ENCODE results near the gene ANKRD40CL.
"Not testable (repeated sequence)": the region's sequence is repeated elsewhere in the genome, so short reads cannot be mapped to it uniquely, and the experiment has no call there.

The ANKRD40CL gene

GRCh38 chr17:50767446-50767845, at the start of gene ANKRD40CL:
Gene ANKRD40CL (minus strand): TSS chr17:50767518. CDS start chr17:50766913, 605 bp downstream.
- DNase-seq, result no peak

- DNase-seq, result no peak
These were observed 49.0 kb upstream of the ANKRD40CL start for GRCh38 chr17:50816271-50816670.

GRCh38 chr17:50815400-50815799, 48.1 kb upstream of the ANKRD40CL start:
- DNase-seq, result no peak

GRCh38 chr17:50813583-50813982, 46.3 kb upstream of the ANKRD40CL start:
- no peak for DNase-seq

GRCh38 chr17:50808888-50809287, 41.6 kb upstream of the ANKRD40CL start:
- DNase-seq, result no peak

GRCh38 chr17:50808413-50808812, 41.1 kb upstream of the ANKRD40CL start:
- DNase-seq, result no peak

GRCh38 chr17:50807675-50808074, 40.4 kb upstream of the ANKRD40CL start:
- no peak for DNase-seq

- no peak for DNase-seq
These were observed 39.7 kb upstream of the ANKRD40CL start for GRCh38 chr17:50807009-50807408.

GRCh38 chr17:50806141-50806643, 38.9 kb upstream of the ANKRD40CL start:
- no peak for DNase-seq

- DNase-seq, result no peak
These were observed 38.2 kb upstream of the ANKRD40CL start for GRCh38 chr17:50805486-50805885.

- DNase-seq, result not testable (repeated sequence)
These were observed 37.6 kb upstream of the ANKRD40CL start for GRCh38 chr17:50804749-50805475.

- DNase-seq, result no peak
These were observed 36.4 kb upstream of the ANKRD40CL start for GRCh38 chr17:50803676-50804075.

GRCh38 chr17:50802609-50803571, 35.6 kb upstream of the ANKRD40CL start:
- no peak for DNase-seq

- no peak for DNase-seq
These were observed 32.9 kb upstream of the ANKRD40CL start for GRCh38 chr17:50800196-50800700.

- no peak for DNase-seq
These were observed 32.3 kb upstream of the ANKRD40CL start for GRCh38 chr17:50799582-50799981.

- no peak for DNase-seq
These were observed 31.3 kb upstream of the ANKRD40CL start for GRCh38 chr17:50798424-50799288.

- no peak for DNase-seq
These were observed 30.0 kb upstream of the ANKRD40CL start for GRCh38 chr17:50797135-50797810.

- no peak for DNase-seq
These were observed 27.0 kb upstream of the ANKRD40CL start for GRCh38 chr17:50794361-50794760.

- no peak for DNase-seq
These were observed 25.7 kb upstream of the ANKRD40CL start for GRCh38 chr17:50793007-50793406.

- no peak for DNase-seq
These were observed 24.8 kb upstream of the ANKRD40CL start for GRCh38 chr17:50792132-50792531.

GRCh38 chr17:50790618-50791017, 23.3 kb upstream of the ANKRD40CL start:
- DNase-seq, result no peak

- no peak for DNase-seq
These were observed 19.8 kb upstream of the ANKRD40CL start for GRCh38 chr17:50787106-50787505.
